ENCODE measurements around the gene GPR63. TPM values are rescaled to one million over a fixed set of nuclear protein-coding genes. Genes with fewer than 3 reads are reported as not detected.

Gene GPR63
- total RNA-seq: 22.8 TPM

GRCh38 chr6:96837081-96837971, at the start of gene GPR63:
Gene GPR63, minus strand, starts transcription at chr6:96837477. Its CDS starts 37,746 bp downstream, at chr6:96799731.

Other genes with a start within 250 kb of the GPR63 start
- 25.0 TPM for gene NDUFAF4, start 60.4 kb upstream of the GPR63 start, total RNA-seq
- 37.6 TPM for gene KLHL32, start 87.3 kb upstream of the GPR63 start, total RNA-seq

Measured in parietal lobe (tissue), 1 donor.